ENCODE results near the gene HDAC10.

HDAC10 gene

DNA sequence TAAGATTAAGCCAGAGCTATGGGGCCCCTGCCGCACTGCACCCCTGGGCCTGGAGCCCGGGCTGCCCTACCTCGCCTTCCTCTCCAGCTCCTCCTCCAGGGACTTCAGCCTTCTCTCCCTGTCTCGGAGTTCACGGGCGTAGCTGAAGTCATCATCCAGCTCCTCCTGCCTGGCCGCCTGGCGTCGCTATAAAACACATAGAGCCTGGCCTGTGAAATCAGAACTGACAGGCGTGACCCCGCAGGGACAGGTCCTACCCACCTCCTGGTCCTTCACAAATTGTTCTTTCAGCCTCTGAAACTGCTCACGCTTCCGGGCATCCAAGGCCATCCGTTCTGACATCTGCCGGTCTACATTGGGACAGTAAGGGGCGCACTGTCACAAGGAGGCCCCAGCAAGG lies 27.0 kb downstream of the HDAC10 start:
- Histone ChIP-seq H3K4me3 (no peak overlapping the region), H3K36me3 (replicated peaks) (peaks cover 49% of the 10 kb centered on the region), H3K9me3 (no peaks in the 10 kb centered on the region), H3K27me3 (ENCODE audit: low read depth) (no peaks in the 10 kb centered on the region), H3K4me1 (no peaks in the 10 kb centered on the region)
- in situ Hi-C loops (cut with MboI; ENCODE audit: low sequenced_read_pairs): no loop called here
- no peak for DNase-seq (ENCODE audit: low spot score in 2 of 2)

- Histone ChIP-seq H3K36me3 (replicated peaks) (peaks cover 64% of the 10 kb centered on the region), H3K27me3 (ENCODE audit: low read depth) (no peaks in the 10 kb centered on the region), H3K9me3 (no peaks in the 10 kb centered on the region), H3K4me3 (no peak overlapping the region), H3K4me1 (no peaks in the 10 kb centered on the region)
- in situ Hi-C loops (cut with MboI; ENCODE audit: low sequenced_read_pairs): no loop called here
- no peak for DNase-seq (ENCODE audit: low spot score in 2 of 2)
These were observed 28.6 kb downstream of the HDAC10 start for GRCh38 chr22:50222508-50222907.

GRCh38 chr22:50221410-50222300 lies 29.4 kb downstream of the HDAC10 start:
- in situ Hi-C loops (cut with MboI; ENCODE audit: low sequenced_read_pairs): no loop called here
- no peaks in the 10 kb centered on the region for H3K9me3 ChIP-seq
- no peaks in the 10 kb centered on the region for H3K27me3 ChIP-seq (ENCODE audit: low read depth)
- no peak overlapping the region for H3K4me3 ChIP-seq
- H3K4me1 ChIP-seq: no peaks in the 10 kb centered on the region
- peaks cover 73% of the 10 kb centered on the region for H3K36me3 ChIP-seq (replicated peaks)
- DNase-seq (ENCODE audit: low spot score in 2 of 2): no peak

DNA sequence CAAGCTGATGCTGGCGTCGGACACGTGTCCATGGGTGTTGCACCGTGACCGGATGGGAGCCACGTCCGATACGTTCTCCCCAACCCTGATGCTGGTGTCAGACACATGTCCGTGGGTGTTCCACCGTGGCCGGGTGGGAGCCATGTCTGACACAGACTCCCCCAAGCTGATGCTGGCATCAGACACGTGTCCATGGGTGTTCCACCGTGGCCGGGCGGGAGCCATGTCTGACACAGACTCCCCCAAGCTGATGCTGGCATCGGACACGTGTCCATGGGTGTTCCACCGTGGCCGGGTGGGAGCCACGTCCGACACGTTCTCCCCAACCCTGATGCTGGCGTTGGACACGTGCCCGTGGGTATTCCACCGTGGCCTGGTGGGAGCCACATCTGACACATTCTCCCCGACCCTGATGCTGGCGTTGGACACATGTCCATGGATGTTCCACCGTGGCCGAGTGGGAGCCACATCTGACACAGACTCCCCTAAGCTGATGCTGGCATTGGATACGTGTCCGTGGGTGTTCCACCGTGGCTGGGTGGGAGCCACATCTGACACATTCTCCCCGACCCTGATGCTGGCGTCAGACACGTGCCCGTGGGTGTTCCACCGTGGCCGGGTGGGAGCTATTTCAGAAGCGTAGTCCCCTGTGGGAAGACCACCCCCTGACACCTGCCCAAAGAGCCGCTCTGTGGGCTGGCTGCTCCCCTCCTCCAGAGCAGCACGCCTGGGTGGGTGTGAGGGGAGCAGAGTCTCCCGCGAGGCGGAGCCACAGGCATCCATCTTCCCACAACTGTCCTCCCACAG lies 30.3 kb downstream of the HDAC10 start:
- no peaks in the 10 kb centered on the region for H3K4me1 ChIP-seq
- no peak for DNase-seq (ENCODE audit: low spot score in 2 of 2)
- in situ Hi-C loops (cut with MboI; ENCODE audit: low sequenced_read_pairs): no loop called here
- no peak overlapping the region for H3K4me3 ChIP-seq
- H3K9me3 ChIP-seq: no peaks in the 10 kb centered on the region
- peaks cover 78% of the 10 kb centered on the region for H3K36me3 ChIP-seq (replicated peaks)
- H3K27me3 ChIP-seq (ENCODE audit: low read depth): no peaks in the 10 kb centered on the region

- Histone ChIP-seq H3K4me1 (no peaks in the 10 kb centered on the region), H3K36me3 (replicated peaks) (peaks cover 81% of the 10 kb centered on the region), H3K27me3 (ENCODE audit: low read depth) (no peaks in the 10 kb centered on the region), H3K9me3 (no peaks in the 10 kb centered on the region), H3K4me3 (no peak overlapping the region)
- DNase-seq (ENCODE audit: low spot score in 2 of 2): no peak
- in situ Hi-C loops (cut with MboI; ENCODE audit: low sequenced_read_pairs): no loop called here
These were observed 31.1 kb downstream of the HDAC10 start for GRCh38 chr22:50219800-50220602.

DNA sequence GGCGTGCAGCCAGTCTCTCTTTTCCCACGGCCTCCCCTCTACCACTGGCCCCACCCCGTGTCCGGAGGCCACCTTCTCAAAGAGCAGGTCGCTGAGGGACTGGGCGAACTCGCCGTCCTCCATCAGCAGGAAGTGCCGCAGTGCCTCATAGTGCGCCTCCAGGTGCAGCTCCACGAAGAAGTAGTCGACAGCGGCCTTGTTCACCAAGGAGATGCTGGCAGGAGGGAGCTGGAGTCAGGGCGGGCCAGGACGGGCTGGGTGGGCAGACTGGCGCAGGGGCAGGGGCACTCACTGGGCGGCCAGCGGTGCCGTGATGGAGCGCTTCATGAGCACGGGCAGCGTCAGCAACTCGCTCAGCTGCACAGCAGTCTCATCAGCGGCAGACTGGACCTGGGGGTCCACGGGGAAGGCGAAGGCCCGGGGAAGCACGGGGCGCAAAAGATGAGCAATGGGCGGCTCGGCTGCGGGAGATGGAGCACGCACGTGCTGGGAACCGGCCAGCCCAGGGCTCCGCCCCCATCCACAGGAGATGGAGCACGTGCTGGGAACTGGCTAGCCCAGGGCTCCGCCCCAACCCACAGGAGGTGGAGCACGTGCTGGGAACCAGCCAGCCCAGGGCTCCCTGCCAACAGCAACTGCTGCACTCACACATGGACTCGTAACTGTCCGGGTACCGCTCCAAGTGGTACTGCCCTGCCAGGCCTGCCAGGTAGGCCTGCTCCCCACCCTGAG lies 31.9 kb downstream of the HDAC10 start:
- H3K4me1 ChIP-seq: no peaks in the 10 kb centered on the region
- peaks cover 85% of the 10 kb centered on the region for H3K36me3 ChIP-seq (replicated peaks)
- H3K27me3 ChIP-seq (ENCODE audit: low read depth): no peaks in the 10 kb centered on the region
- no peaks in the 10 kb centered on the region for H3K9me3 ChIP-seq
- in situ Hi-C loops (cut with MboI; ENCODE audit: low sequenced_read_pairs): no loop called here
- no peak overlapping the region for H3K4me3 ChIP-seq
- DNase-seq (ENCODE audit: low spot score in 2 of 2): peak; percentile 29 to 71

- in situ Hi-C loops (cut with MboI; ENCODE audit: low sequenced_read_pairs): no loop called here
- no peaks in the 10 kb centered on the region for H3K4me1 ChIP-seq
These were observed 32.7 kb downstream of the HDAC10 start for GRCh38 chr22:50218153-50218995.

DNA sequence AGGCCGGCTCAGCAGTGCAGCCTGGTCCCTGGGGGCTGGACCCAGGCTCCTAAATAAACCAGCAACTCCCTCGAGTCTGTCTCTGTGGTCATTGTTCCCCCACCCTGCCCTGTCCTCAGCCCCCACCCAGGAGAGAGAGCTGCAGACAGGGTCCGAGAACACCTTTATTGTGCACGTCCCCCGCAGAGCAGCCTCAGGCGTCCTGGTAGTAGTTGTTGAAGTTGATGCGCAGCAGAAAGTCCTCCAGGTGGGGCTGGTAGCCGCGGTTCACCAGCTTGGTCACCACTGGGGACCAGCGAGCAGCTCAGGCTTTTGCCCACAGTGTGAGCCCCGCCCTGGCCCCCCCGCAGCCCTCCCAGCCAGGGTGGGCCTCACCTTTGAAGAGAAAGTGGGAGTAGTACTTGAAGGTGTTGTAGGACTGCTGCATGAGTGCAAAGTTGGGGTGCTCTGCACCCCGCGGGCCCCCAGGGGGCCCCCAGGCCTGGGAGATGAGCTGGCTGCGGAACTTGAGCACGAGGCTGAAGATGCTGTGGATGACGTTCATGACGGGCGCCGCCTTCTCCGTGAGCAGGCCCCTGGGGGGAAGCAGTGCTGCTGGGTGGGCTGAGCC lies 33.4 kb downstream of the HDAC10 start:
- no peaks in the 10 kb centered on the region for H3K4me1 ChIP-seq
- H3K36me3 ChIP-seq (replicated peaks): peaks cover 88% of the 10 kb centered on the region
- DNase-seq (ENCODE audit: low spot score in 2 of 2): no peak
- no peak overlapping the region for H3K4me3 ChIP-seq
- H3K9me3 ChIP-seq: no peaks in the 10 kb centered on the region
- in situ Hi-C loops (cut with MboI; ENCODE audit: low sequenced_read_pairs): no loop called here
- no peaks in the 10 kb centered on the region for H3K27me3 ChIP-seq (ENCODE audit: low read depth)

More at GRCh38 chr22:50218153-50218995, 32.7 kb downstream of the HDAC10 start:
- DNase-seq (ENCODE audit: low spot score in 2 of 2): no peak
- Histone ChIP-seq H3K4me3 (no peak overlapping the region), H3K9me3 (no peaks in the 10 kb centered on the region), H3K27me3 (ENCODE audit: low read depth) (no peaks in the 10 kb centered on the region), H3K36me3 (replicated peaks) (peaks cover 88% of the 10 kb centered on the region)

DNA sequence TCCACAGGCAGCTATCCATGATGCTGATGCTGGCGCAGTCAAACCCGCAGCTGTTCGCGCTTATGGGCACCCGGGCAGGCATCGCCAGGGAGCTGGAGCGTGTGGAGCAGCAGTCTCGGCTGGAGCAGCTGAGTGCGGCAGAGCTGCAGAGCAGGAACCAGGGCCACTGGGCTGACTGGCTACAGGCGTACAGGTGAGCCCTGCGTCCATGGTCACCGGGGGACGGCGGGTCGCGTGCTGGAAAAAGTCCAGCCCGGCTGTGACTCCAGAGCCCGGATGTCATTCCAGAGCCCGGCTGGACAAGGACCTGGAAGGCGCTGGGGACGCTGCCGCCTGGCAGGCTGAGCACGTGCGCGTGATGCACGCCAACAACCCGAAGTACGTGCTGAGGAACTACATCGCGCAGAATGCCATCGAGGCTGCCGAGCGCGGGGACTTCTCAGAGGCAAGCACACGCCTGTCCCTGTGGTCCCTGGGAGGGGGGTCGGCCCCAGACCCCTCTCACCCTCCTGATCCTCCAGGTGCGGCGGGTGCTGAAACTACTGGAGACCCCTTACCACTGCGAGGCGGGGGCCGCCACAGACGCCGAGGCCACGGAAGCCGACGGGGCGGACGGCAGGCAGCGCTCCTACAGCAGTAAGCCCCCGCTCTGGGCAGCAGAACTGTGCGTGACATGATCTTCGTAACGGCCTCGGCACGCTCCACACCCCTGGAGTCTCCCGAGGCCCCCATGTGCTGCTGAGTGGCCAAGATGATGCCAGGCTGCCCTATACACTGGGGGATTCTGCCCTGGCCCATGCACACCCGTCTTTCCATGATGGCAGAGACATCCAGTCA lies 34.2 kb downstream of the HDAC10 start:
- Histone ChIP-seq H3K27me3 (ENCODE audit: low read depth) (no peaks in the 10 kb centered on the region), H3K4me3 (no peak overlapping the region), H3K9me3 (no peaks in the 10 kb centered on the region), H3K36me3 (replicated peaks) (peaks cover 86% of the 10 kb centered on the region), H3K4me1 (no peaks in the 10 kb centered on the region)
- DNase-seq (ENCODE audit: low spot score in 2 of 2): no peak
- in situ Hi-C loops (cut with MboI; ENCODE audit: low sequenced_read_pairs): no loop called here

- Histone ChIP-seq H3K36me3 (replicated peaks) (peaks cover 84% of the 10 kb centered on the region), H3K27me3 (ENCODE audit: low read depth) (no peaks in the 10 kb centered on the region), H3K9me3 (no peaks in the 10 kb centered on the region), H3K4me3 (no peak overlapping the region), H3K4me1 (no peaks in the 10 kb centered on the region)
- in situ Hi-C loops (cut with MboI; ENCODE audit: low sequenced_read_pairs): no loop called here
- DNase-seq (ENCODE audit: low spot score in 2 of 2): no peak
These were observed 34.9 kb downstream of the HDAC10 start for GRCh38 chr22:50216055-50216683.

DNA sequence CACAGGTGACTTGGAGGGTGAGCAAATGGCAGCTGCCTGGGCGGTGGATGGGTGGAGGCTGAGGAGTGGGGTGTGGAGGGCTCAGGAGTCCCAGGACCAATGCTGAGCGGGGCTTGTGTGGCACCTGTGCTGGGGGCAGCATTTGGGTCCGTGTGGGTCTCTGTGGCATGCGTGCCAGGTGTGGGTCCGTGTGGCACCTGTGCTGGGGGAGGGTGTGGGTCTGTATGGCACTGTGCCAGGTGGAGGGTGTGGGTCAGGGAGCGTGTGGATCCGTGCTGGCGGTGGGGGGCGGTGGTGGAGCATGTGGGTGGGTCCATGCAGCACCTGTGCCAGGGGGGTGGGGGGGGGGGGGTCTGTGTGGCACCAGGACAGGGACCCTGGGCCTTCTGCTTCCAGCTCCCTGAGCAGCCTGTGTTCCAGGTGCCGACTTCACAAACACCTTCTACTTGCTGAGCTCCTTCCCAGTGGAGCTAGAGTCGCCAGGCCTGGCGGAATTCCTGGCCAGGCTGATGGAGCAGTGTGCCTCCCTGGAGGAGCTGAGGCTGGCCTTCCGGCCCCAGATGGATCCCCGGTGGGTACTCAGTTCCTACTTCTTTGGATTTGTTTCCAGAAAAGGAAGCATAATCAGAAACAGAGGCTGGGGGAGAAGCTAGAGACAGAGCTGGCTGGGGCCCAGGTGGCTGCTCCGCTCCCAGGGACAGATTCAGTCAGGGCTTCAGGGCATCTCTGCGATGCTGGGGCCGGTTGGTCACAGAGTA lies 35.6 kb downstream of the HDAC10 start:
- Histone ChIP-seq H3K27me3 (ENCODE audit: low read depth) (no peaks in the 10 kb centered on the region), H3K4me3 (no peak overlapping the region), H3K4me1 (no peaks in the 10 kb centered on the region), H3K9me3 (no peaks in the 10 kb centered on the region), H3K36me3 (replicated peaks) (peaks cover 89% of the 10 kb centered on the region)
- in situ Hi-C loops (cut with MboI; ENCODE audit: low sequenced_read_pairs): no loop called here
- DNase-seq (ENCODE audit: low spot score in 2 of 2): no peak

All from HAP-1 (cell line).